ENCODE measurements around the gene ALPK1.

The ALPK1 gene

GRCh38 chr4:112296949-112297880 is at the start of gene ALPK1:
Gene ALPK1 (plus strand): TSS chr4:112297369.
- FAIRE-seq, result peak; percentile 91
- TF ChIP-seq POLR2A (IDR thresholded peaks at IDR 0.05; ENCODE audit: low read depth, low read length), result no peak
- peak; percentile 24 for DNase-seq (ENCODE audit: insufficient read length, low spot score)

DNA sequence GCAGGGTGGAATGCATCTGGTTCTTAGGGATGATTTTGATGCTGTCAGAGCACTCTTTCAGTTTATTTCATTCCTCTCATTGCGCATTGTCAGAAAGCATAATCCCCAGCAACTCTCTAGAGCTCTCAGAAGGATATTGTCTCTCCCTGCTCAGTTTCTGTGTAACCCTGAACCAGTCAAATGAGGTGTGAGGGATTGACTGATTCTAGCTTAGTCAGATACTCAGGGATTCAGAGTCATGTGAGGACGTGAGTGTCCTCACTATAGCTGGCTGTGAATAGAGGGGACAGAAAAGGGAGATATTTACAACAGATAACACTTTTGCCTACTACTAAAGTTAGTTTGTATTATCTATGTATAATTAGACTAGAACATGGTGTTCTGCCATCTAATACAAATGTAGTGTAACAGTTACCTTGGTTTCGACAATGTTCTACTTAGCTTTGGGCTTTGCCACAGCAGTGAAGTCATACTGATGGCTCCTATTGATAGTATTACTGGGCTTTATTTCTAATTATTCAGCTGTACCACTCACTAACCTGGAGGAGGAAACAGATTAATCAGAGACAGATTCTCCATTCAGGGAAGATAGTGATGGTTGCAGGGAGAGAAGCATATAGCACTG is 46.0 kb upstream of the ALPK1 start:
- FAIRE-seq, result no peak

GRCh38 chr4:112252234-112252633 is 44.9 kb upstream of the ALPK1 start:
- no peak for TF ChIP-seq POLR2A (IDR thresholded peaks at IDR 0.05; ENCODE audit: low read depth, low read length)
- FAIRE-seq (no peak), DNase-seq (ENCODE audit: insufficient read length, low spot score) (no peak)

More for the DNA sequence above, 46.0 kb upstream of the ALPK1 start:
- no peak for DNase-seq (ENCODE audit: insufficient read length, low spot score)
- no peak for TF ChIP-seq POLR2A (IDR thresholded peaks at IDR 0.05; ENCODE audit: low read depth, low read length)

- no peak for TF ChIP-seq POLR2A (IDR thresholded peaks at IDR 0.05; ENCODE audit: low read depth, low read length)
- DNase-seq (ENCODE audit: insufficient read length, low spot score), result no peak
- no peak for FAIRE-seq
Observed at GRCh38 chr4:112253382-112254000, 43.7 kb upstream of the ALPK1 start.

GRCh38 chr4:112257098-112257497 is 40.1 kb upstream of the ALPK1 start:
- DNase-seq (ENCODE audit: insufficient read length, low spot score) (no peak), FAIRE-seq (no peak)
- TF ChIP-seq POLR2A (IDR thresholded peaks at IDR 0.05; ENCODE audit: low read depth, low read length), result no peak

DNA sequence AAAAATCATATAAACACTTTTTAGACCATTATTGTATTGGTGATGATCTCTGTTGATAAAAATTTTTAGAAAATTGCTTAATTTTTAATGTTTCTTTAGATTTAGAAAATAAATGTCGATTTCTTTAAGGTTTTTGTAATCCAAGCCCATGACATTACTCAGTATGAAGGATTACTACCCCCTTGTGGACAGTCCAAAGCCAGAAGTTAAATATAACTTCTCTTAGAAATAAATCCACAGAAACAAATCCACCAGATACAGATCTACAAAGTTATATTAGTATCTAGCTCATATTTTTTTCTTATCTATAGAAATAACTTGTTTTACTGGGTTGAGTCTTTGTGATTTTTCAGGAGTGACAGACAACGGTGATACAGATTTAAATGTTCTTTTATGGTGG is 30.3 kb upstream of the ALPK1 start:
- FAIRE-seq (no peak), DNase-seq (ENCODE audit: insufficient read length, low spot score) (no peak)
- TF ChIP-seq POLR2A (IDR thresholded peaks at IDR 0.05; ENCODE audit: low read depth, low read length), result no peak

DNA sequence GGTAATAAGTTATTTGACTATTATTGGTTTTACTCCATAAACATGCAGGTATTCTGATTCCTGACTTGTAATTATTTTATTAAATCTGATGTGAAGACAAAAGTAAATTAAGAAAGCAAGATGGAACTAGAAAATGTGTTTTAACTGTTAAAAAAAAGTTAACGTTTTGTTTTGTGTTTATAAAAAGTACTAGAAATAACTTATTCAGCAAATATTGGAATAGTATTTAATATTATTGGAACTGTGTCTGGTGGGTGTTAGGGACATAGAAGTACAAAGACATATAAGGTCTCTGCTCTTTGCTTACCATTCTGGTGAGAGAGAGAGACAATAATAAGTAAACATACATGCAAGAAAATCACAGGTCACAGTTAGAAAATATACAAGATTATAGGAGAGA is 27.1 kb upstream of the ALPK1 start:
- no peak for FAIRE-seq

GRCh38 chr4:112270640-112271421 is 26.3 kb upstream of the ALPK1 start:
- FAIRE-seq, result peak; percentile 80
- no peak for TF ChIP-seq POLR2A (IDR thresholded peaks at IDR 0.05; ENCODE audit: low read depth, low read length)
- no peak for DNase-seq (ENCODE audit: insufficient read length, low spot score)

More for the DNA sequence above, 27.1 kb upstream of the ALPK1 start:
- no peak for TF ChIP-seq POLR2A (IDR thresholded peaks at IDR 0.05; ENCODE audit: low read depth, low read length)
- DNase-seq (ENCODE audit: insufficient read length, low spot score), result no peak

- no peak for DNase-seq (ENCODE audit: insufficient read length, low spot score)
- no peak for TF ChIP-seq POLR2A (IDR thresholded peaks at IDR 0.05; ENCODE audit: low read depth, low read length)
- FAIRE-seq, result no peak
Observed at GRCh38 chr4:112272292-112272691, 24.9 kb upstream of the ALPK1 start.

- no peak for FAIRE-seq
- no peak for TF ChIP-seq POLR2A (IDR thresholded peaks at IDR 0.05; ENCODE audit: low read depth, low read length)
- no peak for DNase-seq (ENCODE audit: insufficient read length, low spot score)
Observed at GRCh38 chr4:112274959-112275358, 22.2 kb upstream of the ALPK1 start.

- FAIRE-seq (no peak), DNase-seq (ENCODE audit: insufficient read length, low spot score) (no peak)
- no peak for TF ChIP-seq POLR2A (IDR thresholded peaks at IDR 0.05; ENCODE audit: low read depth, low read length)
Observed at GRCh38 chr4:112276113-112276512, 21.1 kb upstream of the ALPK1 start.

GRCh38 chr4:112277220-112277619 is 19.9 kb upstream of the ALPK1 start:
- DNase-seq (ENCODE audit: insufficient read length, low spot score), result no peak
- no peak for TF ChIP-seq POLR2A (IDR thresholded peaks at IDR 0.05; ENCODE audit: low read depth, low read length)
- FAIRE-seq, result no peak

DNA sequence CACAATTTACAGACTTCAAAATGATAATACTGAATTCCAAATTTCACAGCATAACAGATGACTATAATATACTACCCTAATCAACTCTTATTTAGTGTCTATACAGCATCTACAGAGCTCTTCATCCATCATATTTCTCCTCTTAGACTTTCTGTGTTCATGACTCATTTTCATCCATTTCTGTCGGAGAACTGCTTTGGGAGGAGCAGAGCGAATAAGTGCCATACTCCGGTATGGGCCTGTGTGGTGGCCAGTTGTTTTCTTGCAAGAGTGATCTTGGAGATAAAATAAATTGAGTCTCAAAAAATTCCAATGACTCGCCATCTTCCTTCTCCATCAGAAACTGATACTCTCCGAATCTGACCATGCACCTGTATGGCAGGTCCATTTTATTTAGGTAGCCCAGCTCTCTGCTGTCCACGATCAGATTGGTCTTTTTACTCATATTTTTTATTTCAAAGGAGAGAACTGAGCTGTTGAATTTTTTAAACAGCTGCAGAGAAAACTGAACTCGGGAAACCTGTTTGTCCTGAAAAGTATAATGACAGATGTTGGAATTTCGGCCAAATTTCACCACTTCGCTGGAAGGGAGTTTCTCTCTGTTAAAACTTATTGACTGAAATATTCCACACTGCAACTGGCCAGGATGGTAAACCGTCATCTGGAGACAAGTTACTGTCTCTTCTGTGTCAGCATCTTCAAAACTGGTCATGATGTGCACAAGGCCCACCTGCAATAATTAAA is 19.3 kb upstream of the ALPK1 start:
- FAIRE-seq, result no peak
- DNase-seq (ENCODE audit: insufficient read length, low spot score), result no peak
- TF ChIP-seq POLR2A (IDR thresholded peaks at IDR 0.05; ENCODE audit: low read depth, low read length), result no peak

Measured in H54 (cell line).